ENCODE measurements around the gene CALD1.

DNA sequence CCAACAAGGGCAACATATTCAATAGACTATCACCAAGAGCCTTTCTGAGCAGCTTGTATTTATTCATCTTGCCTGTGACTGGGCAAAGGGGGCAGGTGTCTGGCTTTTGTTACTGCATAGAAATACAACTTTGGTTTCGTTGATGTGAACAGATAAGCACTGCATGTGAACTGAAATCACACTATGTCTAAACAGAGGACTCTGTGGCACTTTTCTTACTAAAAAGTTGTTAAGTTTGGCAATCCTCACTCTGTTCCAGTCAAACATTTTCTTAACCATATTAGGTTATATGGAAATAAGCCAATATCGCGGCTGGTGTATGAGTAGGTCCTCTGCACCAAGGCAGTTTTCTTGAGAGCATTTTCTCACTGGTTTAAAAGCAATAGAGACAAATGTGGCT lies 48.5 kb downstream of the CALD1 start:
- TF ChIP-seq, protein P1, sequence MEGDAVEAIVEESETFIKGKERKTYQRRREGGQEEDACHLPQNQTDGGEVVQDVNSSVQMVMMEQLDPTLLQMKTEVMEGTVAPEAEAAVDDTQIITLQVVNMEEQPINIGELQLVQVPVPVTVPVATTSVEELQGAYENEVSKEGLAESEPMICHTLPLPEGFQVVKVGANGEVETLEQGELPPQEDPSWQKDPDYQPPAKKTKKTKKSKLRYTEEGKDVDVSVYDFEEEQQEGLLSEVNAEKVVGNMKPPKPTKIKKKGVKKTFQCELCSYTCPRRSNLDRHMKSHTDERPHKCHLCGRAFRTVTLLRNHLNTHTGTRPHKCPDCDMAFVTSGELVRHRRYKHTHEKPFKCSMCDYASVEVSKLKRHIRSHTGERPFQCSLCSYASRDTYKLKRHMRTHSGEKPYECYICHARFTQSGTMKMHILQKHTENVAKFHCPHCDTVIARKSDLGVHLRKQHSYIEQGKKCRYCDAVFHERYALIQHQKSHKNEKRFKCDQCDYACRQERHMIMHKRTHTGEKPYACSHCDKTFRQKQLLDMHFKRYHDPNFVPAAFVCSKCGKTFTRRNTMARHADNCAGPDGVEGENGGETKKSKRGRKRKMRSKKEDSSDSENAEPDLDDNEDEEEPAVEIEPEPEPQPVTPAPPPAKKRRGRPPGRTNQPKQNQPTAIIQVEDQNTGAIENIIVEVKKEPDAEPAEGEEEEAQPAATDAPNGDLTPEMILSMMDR (IDR thresholded peaks at IDR 0.05) = no peak
- TF ChIP-seq POLR2A (IDR thresholded peaks at IDR 0.05) (no peak), EP300 (IDR thresholded peaks at IDR 0.05) (peak; percentile 31 to 74 (median 62))
